GM21526 (cell line): ENCODE results near the gene HIC1.

Source experiments
- ATAC-seq: cut with Tn5 transposase; IDR thresholded peaks from one replicate; pipeline ENCODE4 v1.9.1; 2021; ENCODE audit warnings: moderate library complexity; ENCODE audit not compliant: unreplicated experiment, low FRiP score

Gene HIC1

GRCh38 chr17:2043785-2044184 lies 11.1 kb upstream of the HIC1 start:
- ATAC-seq: no peak

- ATAC-seq: no peak
Measured at GRCh38 chr17:2044263-2044894, 10.5 kb upstream of the HIC1 start.

- no peak for ATAC-seq
Measured at GRCh38 chr17:2047590-2047989, 7.3 kb upstream of the HIC1 start.

- ATAC-seq: no peak
Measured at GRCh38 chr17:2048805-2049204, 6.1 kb upstream of the HIC1 start.

GRCh38 chr17:2049333-2050299 lies 5.3 kb upstream of the HIC1 start:
- peak; percentile 30 for ATAC-seq

GRCh38 chr17:2050300-2051060 lies 4.4 kb upstream of the HIC1 start:
- peak; percentile 11 for ATAC-seq

GRCh38 chr17:2051061-2051932 lies 3.6 kb upstream of the HIC1 start:
- ATAC-seq: no peak

- ATAC-seq: no peak
Measured at GRCh38 chr17:2051933-2052559, 2.9 kb upstream of the HIC1 start.

GRCh38 chr17:2053380-2054261 lies 1.3 kb upstream of the HIC1 start:
- ATAC-seq: no peak

- no peak for ATAC-seq
Measured at GRCh38 chr17:2054262-2054511, 716 bp upstream of the HIC1 start.

- ATAC-seq: no peak
Measured at GRCh38 chr17:2055292-2056205, 646 bp downstream of the HIC1 start.

- no peak for ATAC-seq
Measured at GRCh38 chr17:2056206-2057174, 1.6 kb downstream of the HIC1 start.

GRCh38 chr17:2057175-2057759 lies 2.4 kb downstream of the HIC1 start:
- ATAC-seq: no peak

GRCh38 chr17:2057760-2058585 lies 3.1 kb downstream of the HIC1 start:
- ATAC-seq: no peak
